GM19023 (cell line): ENCODE results near the gene BCL11B.

Source experiments
- ATAC-seq: cut with Tn5 transposase; IDR thresholded peaks from one replicate; pipeline ENCODE4 v1.9.1; 2021; ENCODE audit warnings: mild to moderate bottlenecking, moderate library complexity; ENCODE audit not compliant: unreplicated experiment

Gene BCL11B

GRCh38 chr14:99256483-99256874 lies 15.5 kb downstream of the BCL11B start:
- no peak for ATAC-seq

- ATAC-seq, result no peak
These were observed 16.1 kb downstream of the BCL11B start for GRCh38 chr14:99255621-99256482.

GRCh38 chr14:99254328-99255009 lies 17.5 kb downstream of the BCL11B start:
- ATAC-seq, result no peak

- ATAC-seq, result no peak
These were observed 18.1 kb downstream of the BCL11B start for GRCh38 chr14:99253890-99254289.

- ATAC-seq, result no peak
These were observed 18.8 kb downstream of the BCL11B start for GRCh38 chr14:99252940-99253868.

GRCh38 chr14:99252443-99252939 lies 19.5 kb downstream of the BCL11B start:
- ATAC-seq, result no peak

GRCh38 chr14:99251721-99252120 lies 20.3 kb downstream of the BCL11B start:
- no peak for ATAC-seq

GRCh38 chr14:99250636-99251208 lies 21.3 kb downstream of the BCL11B start:
- ATAC-seq, result no peak

DNA sequence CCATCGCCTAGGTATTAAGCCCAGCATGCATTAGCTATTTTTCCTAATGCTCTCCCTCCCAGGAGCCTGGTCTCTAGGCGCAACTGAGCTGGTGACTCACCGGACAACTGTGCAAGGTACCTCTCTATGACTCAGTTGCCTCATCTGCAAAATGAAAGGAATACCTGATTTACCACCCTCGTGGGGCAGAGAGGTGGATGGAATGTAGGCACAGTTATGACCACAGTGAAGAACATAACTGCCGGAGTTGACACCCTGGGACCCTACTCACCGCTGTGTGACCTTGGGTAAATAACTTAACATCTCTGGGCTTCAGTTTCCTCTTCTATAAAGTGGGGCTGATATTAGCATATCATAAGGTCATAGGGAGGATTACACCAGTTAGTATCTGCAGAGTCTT lies 22.6 kb downstream of the BCL11B start:
- no peak for ATAC-seq

GRCh38 chr14:99248761-99249171 lies 23.2 kb downstream of the BCL11B start:
- ATAC-seq, result no peak

GRCh38 chr14:99247772-99248171 lies 24.2 kb downstream of the BCL11B start:
- no peak for ATAC-seq

DNA sequence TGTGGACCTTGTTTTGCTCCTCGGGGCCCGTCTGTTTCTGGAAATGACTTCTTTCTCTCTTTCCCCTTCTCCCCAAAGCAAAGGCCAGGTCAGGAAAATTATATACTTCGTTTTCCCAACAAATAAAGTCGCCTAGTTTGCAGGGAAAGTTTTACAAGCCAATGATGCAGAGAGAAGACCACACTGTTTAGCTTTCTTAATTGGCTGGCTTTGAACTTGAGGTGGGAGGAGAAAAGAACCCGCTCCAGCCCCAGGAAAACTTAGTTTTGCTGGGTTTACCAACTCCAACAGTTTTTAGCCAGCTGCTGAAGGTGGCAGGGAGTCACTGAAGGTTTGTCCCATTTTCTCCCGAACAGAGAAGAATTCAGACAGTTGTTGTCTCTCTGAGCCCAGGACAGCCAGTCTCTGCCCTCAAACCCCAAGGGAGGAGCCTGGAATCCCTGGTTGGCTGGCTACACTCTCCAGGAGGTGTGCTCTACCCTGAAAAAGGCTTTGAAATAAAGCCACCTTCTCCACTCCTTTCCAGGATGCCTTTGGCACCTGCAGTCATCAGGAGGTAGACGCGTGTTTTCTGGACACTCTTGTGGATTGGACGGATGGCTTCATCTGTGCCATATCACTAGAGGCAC lies 24.8 kb downstream of the BCL11B start:
- no peak for ATAC-seq

DNA sequence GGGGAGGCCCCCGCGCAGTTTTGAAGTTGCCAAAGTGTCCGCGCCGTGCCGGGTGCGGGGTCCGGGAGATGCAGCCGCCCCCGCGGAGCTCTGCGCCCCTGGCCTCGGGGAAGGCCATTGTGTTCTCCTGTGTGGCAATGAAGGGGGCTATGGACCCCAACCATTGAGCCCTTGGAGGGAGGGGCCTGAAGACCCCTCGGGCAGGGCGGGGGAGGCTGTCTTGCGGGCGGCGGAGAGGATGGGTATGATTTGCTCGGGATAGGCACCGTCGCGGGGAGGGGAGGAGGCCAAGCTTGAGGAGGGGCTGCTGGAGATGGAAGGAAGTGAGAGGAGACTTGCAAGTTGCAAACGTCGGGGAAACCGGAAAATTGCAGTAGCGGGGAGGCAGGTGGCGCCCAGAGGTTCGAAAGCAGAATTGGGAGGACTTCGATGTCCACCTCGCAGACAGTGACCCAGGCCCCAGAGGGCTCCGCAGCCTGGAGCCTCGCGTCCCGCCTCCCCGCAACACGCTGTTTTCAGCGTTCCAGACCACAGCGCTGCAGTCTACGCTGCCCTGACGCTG lies 25.4 kb downstream of the BCL11B start:
- no peak for ATAC-seq

GRCh38 chr14:99245564-99246511 lies 26.2 kb downstream of the BCL11B start:
- no peak for ATAC-seq

GRCh38 chr14:99244941-99245563 lies 26.9 kb downstream of the BCL11B start:
- ATAC-seq, result no peak

- no peak for ATAC-seq
These were observed 27.6 kb downstream of the BCL11B start for GRCh38 chr14:99244367-99244901.

DNA sequence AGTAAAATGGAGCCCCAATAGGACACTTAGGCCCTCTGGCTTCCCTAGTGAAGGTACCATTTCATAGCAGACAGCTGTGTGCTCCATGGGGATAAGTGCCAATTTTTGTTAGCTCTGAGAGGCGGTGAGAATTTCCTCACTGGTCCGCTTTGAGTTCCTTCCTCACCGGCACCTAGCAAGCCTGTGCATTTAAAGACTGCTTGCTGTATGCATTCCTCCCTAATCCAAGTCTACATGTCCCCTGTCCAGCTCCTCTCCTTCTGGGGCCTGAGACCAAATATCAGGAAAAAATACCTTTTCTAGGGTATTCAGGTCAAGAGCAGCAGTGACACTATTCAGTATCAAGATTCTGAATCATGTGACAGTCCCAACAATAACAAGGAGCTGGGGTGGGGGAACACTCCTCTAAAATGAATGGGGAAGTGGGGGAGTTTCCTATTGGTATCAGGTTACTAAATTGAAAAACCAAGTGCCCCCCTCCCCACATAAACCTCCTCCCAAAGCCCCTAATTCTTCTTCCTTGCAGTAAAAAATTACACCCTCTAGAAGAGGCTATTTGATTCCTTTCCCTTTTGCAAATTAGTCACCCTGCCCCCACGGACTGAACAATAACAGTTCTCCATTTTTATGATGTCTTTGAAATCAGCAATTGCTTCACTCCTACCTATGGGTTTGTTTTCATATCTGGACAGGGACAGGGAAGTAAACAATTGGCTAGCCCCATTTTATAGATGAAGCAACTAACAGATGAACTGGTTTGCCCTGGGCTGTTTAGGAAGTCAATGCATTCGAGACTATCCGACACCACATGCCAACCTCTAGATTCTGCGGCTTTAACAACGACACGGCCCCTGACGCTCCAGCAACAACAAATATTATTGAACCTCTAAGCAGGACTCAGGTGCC lies 28.9 kb downstream of the BCL11B start:
- no peak for ATAC-seq
